HepG2 (cell line): ENCODE data around the gene SRSF4. TPM values are rescaled to one million over a fixed set of nuclear protein-coding genes. Genes with fewer than 3 reads are reported as not detected.

Experiments used
- ATAC-seq: fragments of 200-7000 bp; cut with Tn5 transposase; 3 replicates; pipeline ENCODE4 v1.9.1; 2020; ENCODE audit warnings: mild to moderate bottlenecking, moderate library complexity
- BruUV-seq: library from RNA; stranded (reverse); fragments of 400-500 nt; replicated peaks from 2 replicates; lab custom pipeline; 2021; lab: Mats Ljungman, UMichigan
- CTCF ChIA-PET: fragments of 300-600 bp; formaldehyde crosslinking; extraction: SDS; loops from one replicate; lab custom pipeline; 2021; ENCODE audit warnings: low total read pairs, inconsistent platforms, low intra/inter-chr PET ratio; lab: Yijun Ruan, JAX
- POLR2A ChIA-PET: fragments of 350-600 bp; sonication (Branson Sonifier 250); formaldehyde crosslinking; loops from one replicate; lab custom pipeline; 2020; ENCODE audit warnings: antibody characterized with exemption, inconsistent platforms; lab: Yijun Ruan, JAX
- DNase-seq: peaks from one replicate; pipeline ENCODE4 v3.0.0-alpha.2; 2015; ENCODE audit warnings: low spot score
- FAIRE-seq: peaks from 3 replicates; lab custom pipeline; 2011; peaks lifted over from hg19 to GRCh38; lab: Jason Lieb, UNC
- H2AFZ ChIP-seq: one replicate; pipeline ENCODE4 v1.6.1; 2011; ENCODE audit warnings: low read length, inconsistent platforms
- H3K27ac ChIP-seq: fragments of 300-600 bp; 3 replicates; pipeline ENCODE4 v1.8.0; 2011; ENCODE audit warnings: mixed run types, mild to moderate bottlenecking, mixed read lengths, low read length, inconsistent platforms; ENCODE audit not compliant: insufficient read depth; ENCODE audit errors: extremely low read length
- H3K27me3 ChIP-seq, 2 experiments: fragments of 200-600 bp in 1 of 2; 2 replicates in 1 of 2; 3 replicates in 1 of 2; pipeline versions ENCODE4 v1.6.0 to v1.8.0; 2011; ENCODE audit warnings: low read length in 2 of 2, mild to moderate bottlenecking in 2 of 2, moderate library complexity in 2 of 2, inconsistent platforms in 1 of 2; ENCODE audit not compliant: insufficient read depth in 2 of 2, control insufficient read depth in 1 of 2
- H3K36me3 ChIP-seq, 2 experiments: fragments of 200-600 bp in 1 of 2; replicated peaks in 1 of 2; 2 replicates in 1 of 2; 3 replicates in 1 of 2; pipeline versions ENCODE4 v1.5.1 to v1.8.0; 2011; ENCODE audit warnings: low read length in 2 of 2, inconsistent platforms in 1 of 2; ENCODE audit not compliant: insufficient read depth in 2 of 2, control insufficient read depth in 1 of 2
- H3K4me1 ChIP-seq: 2 replicates; pipeline ENCODE4 v1.5.1; 2012; ENCODE audit warnings: low read length, inconsistent platforms; ENCODE audit not compliant: insufficient read depth
- H3K4me2 ChIP-seq: 2 replicates; pipeline ENCODE4 v1.6.0; 2011; ENCODE audit warnings: low read depth, low read length, inconsistent platforms
- H3K4me3 ChIP-seq, 3 experiments: fragments of 200-600 bp in 1 of 3; sonication (generic), shearing (Covaris generic) in 1 of 3; replicated peaks in 1 of 3; 2 replicates each; pipeline ENCODE4 v1.5.1; 2011 to 2016; ENCODE audit warnings: low read length in 3 of 3, inconsistent platforms in 2 of 3, low read depth in 2 of 3, mild to moderate bottlenecking in 2 of 3, control low read depth in 1 of 3, mixed read lengths in 1 of 3; ENCODE audit not compliant: insufficient read depth in 1 of 3
- H3K79me2 ChIP-seq: one replicate; pipeline ENCODE4 v1.6.1; 2011; ENCODE audit warnings: low read length, inconsistent platforms; ENCODE audit not compliant: insufficient read depth
- H3K9ac ChIP-seq: 2 replicates; pipeline ENCODE4 v1.6.0; 2011; ENCODE audit warnings: mild to moderate bottlenecking, low read depth, low read length, inconsistent platforms; ENCODE audit not compliant: insufficient read depth
- H3K9me3 ChIP-seq: 2 replicates; pipeline ENCODE4 v1.5.1; 2012; ENCODE audit warnings: mild to moderate bottlenecking, low read length
- H4K20me1 ChIP-seq: 2 replicates; pipeline ENCODE4 v1.6.0; 2011; ENCODE audit warnings: inconsistent platforms, mild to moderate bottlenecking, low read length, moderate library complexity; ENCODE audit not compliant: insufficient read depth
- CBX5 ChIP-seq: sonication (generic); formaldehyde crosslinking; IDR thresholded peaks from 2 replicates; pipeline ENCODE4 v1.4.0; 2020; ENCODE audit warnings: missing genetic modification reagents, borderline replicate concordance
- DMAP1 ChIP-seq: IDR thresholded peaks from 2 replicates; pipeline ENCODE4 v1.6.1; 2016
- HNF4A ChIP-seq: sonication (generic); formaldehyde crosslinking; IDR thresholded peaks from 2 replicates; pipeline ENCODE4 v1.4.0; 2020; ENCODE audit warnings: missing genetic modification reagents
- HNF4G ChIP-seq, 2 experiments: sonication (generic) in 1 of 2; formaldehyde crosslinking in 1 of 2; IDR thresholded peaks; 2 replicates each; pipeline versions ENCODE4 v1.4.0 to v1.6.1; 2011 to 2020; ENCODE audit warnings: borderline replicate concordance in 2 of 2, low read depth in 2 of 2, mild to moderate bottlenecking in 2 of 2, low read length in 1 of 2, missing genetic modification reagents in 1 of 2, moderate library complexity in 1 of 2
- KDM2A ChIP-seq: sonication (generic); formaldehyde crosslinking; IDR thresholded peaks from 2 replicates; pipeline ENCODE4 v1.4.0; 2020; ENCODE audit warnings: low read depth, missing genetic modification reagents, borderline replicate concordance
- MBD4 ChIP-seq: IDR thresholded peaks from 2 replicates; pipeline ENCODE4 v1.6.1; 2012; ENCODE audit warnings: low read length, inconsistent platforms, borderline replicate concordance
- NFYB ChIP-seq: sonication (generic); formaldehyde crosslinking; IDR thresholded peaks from 2 replicates; pipeline ENCODE4 v1.4.0; 2020; ENCODE audit warnings: missing genetic modification reagents
- POLR2G ChIP-seq: fragments of 200-400 bp; formaldehyde crosslinking; IDR thresholded peaks from 2 replicates; pipeline ENCODE4 v1.6.1; 2018; ENCODE audit warnings: mild to moderate bottlenecking, low read depth, low read length, moderate library complexity
- RORA ChIP-seq: sonication (generic); formaldehyde crosslinking; IDR thresholded peaks from 2 replicates; pipeline ENCODE4 v1.5.0; 2020; ENCODE audit warnings: mild to moderate bottlenecking, missing genetic modification reagents, moderate library complexity
- TEAD3 ChIP-seq: optimal IDR thresholded peaks from 2 replicates; pipeline ENCODE3; 2016; ENCODE audit warnings: borderline replicate concordance
- ZBTB2 ChIP-seq: sonication (generic); formaldehyde crosslinking; IDR thresholded peaks from 2 replicates; pipeline ENCODE4 v1.8.0; 2022; ENCODE audit warnings: low read depth, missing genetic modification reagents
- ZBTB3 ChIP-seq: sonication (generic); formaldehyde crosslinking; IDR thresholded peaks from 2 replicates; pipeline ENCODE4 v1.4.0; 2020; ENCODE audit warnings: low read depth, mild to moderate bottlenecking, moderate library complexity, missing genetic modification reagents, borderline replicate concordance
- ZFYVE20 ChIP-seq: sonication (generic); formaldehyde crosslinking; IDR thresholded peaks from 2 replicates; pipeline ENCODE4 v1.8.0; 2023; ENCODE audit warnings: low read depth, mild to moderate bottlenecking, moderate library complexity, missing genetic modification reagents, borderline replicate concordance
- ZNF20 ChIP-seq: sonication (generic); formaldehyde crosslinking; IDR thresholded peaks from 2 replicates; pipeline ENCODE4 v1.4.0; 2020; ENCODE audit warnings: mild to moderate bottlenecking, moderate library complexity, missing genetic modification reagents
- ZNF512 ChIP-seq: sonication (generic); formaldehyde crosslinking; IDR thresholded peaks from 2 replicates; pipeline ENCODE4 v1.4.0; 2020; ENCODE audit warnings: mild to moderate bottlenecking, missing genetic modification reagents
- ZNF619 ChIP-seq: sonication (generic); formaldehyde crosslinking; IDR thresholded peaks from 2 replicates; pipeline ENCODE4 v1.4.0; 2020; ENCODE audit warnings: mild to moderate bottlenecking, missing genetic modification reagents
- ZNF773 ChIP-seq: sonication (generic); formaldehyde crosslinking; IDR thresholded peaks from 2 replicates; pipeline ENCODE4 v1.4.0; 2020; ENCODE audit warnings: missing genetic modification reagents, borderline replicate concordance
- ZNF776 ChIP-seq: sonication (generic); formaldehyde crosslinking; IDR thresholded peaks from 2 replicates; pipeline ENCODE4 v1.4.0; 2020; ENCODE audit warnings: mild to moderate bottlenecking, missing genetic modification reagents
- ZSCAN21 ChIP-seq: sonication (generic); formaldehyde crosslinking; IDR thresholded peaks from 2 replicates; pipeline ENCODE4 v1.8.0; 2022; ENCODE audit warnings: mild to moderate bottlenecking, missing genetic modification reagents, moderate library complexity, borderline replicate concordance
- ZSCAN5A ChIP-seq: sonication (generic); formaldehyde crosslinking; IDR thresholded peaks from 2 replicates; pipeline ENCODE4 v1.8.0; 2022; ENCODE audit warnings: mild to moderate bottlenecking, missing genetic modification reagents, borderline replicate concordance
- WGBS: methylation state at CpG from one replicate; pipeline ENCODE4 v1.1.6; 2017; ENCODE audit warnings: low lambda C conversion rate; 5-methylcytosine and 5-hydroxymethylcytosine counted together
- in situ Hi-C: cut with HindIII; loops from 2 replicates; pipeline ENCODE4 v1.10.0; 2017; ENCODE audit warnings: low pct_unique_long_range_greater_than_20kb; ENCODE audit not compliant: extremely low pct_ligation_motif_present
- intact Hi-C: fragments of 100-400 bp; cut with micrococcal nuclease; formaldehyde crosslinking; loops from one replicate; pipeline ENCODE4 v1.10.0; 2022; ENCODE audit not compliant: unreplicated experiment
- polyA plus RNA-seq, 8 experiments: library from polyadenylated mRNA; depleted of rRNA in 3 of 8; stranded (reverse) in 7 of 8; unstranded in 1 of 8; fragments of >200 nt; fragmentation: Illumina TruSeq in 4 of 8; extraction: Trizol in 4 of 8; gene quantifications; 2 replicates each; pipeline versions ENCODE4 v1.2.1 to v1.2.3, GENCODE V29; 2011 to 2016; ENCODE audit warnings: low read depth in 4 of 8, missing spikeins in 1 of 8, mixed read lengths in 1 of 8; ENCODE audit not compliant: insufficient read depth in 1 of 8
- total RNA-seq, 5 experiments: library from RNA; depleted of rRNA; stranded (reverse); fragments of >200 nt; fragmentation: Illumina TruSeq; extraction: Trizol; gene quantifications; 2 replicates each; pipeline ENCODE4 v1.2.3, GENCODE V29; 2016; ENCODE audit warnings: low read depth in 1 of 5

Gene SRSF4
- total and polyA plus RNA-seq, 2 of the 13 experiments (the other 11 are each of a cell fraction or from before 2014, with no cell fraction given) = 37.7 to 50.9 TPM

- peak; percentile 49 for DNase-seq
- FAIRE-seq = peak; percentile 74
- no peak overlapping the region for H3K4me3 ChIP-seq
- BruUV-seq = no TSS peak
- H3K4me2 ChIP-seq = peak overlapping the region; percentile 40
- H3K27ac ChIP-seq = peak overlapping the region; percentile 69
- no peak overlapping the region for H2AFZ ChIP-seq
- peak; percentile 94 for ATAC-seq
- no peaks in the 10 kb centered on the region for H3K27me3 ChIP-seq
- WGBS = 35% methylated on average over 5 of the region's 9 CpGs
- peaks cover 16 to 72% of the 10 kb centered on the region in 2 experiments for H3K36me3 ChIP-seq
- CTCF ChIA-PET = no interaction called here
- intact Hi-C loops (no loop called here), in situ Hi-C loops (no loop called here)
- H3K9me3 ChIP-seq = no peaks in the 10 kb centered on the region
- H4K20me1 ChIP-seq = peaks cover 46% of the 10 kb centered on the region
- H3K79me2 ChIP-seq = peaks cover 94% of the 10 kb centered on the region
- H3K4me1 ChIP-seq = peaks cover 52% of the 10 kb centered on the region
- POLR2A ChIA-PET = interaction anchor here (1.7 to 1.9 kb wide), 2 partner anchors 11 to 15 kb away, joined by 3 to 13 read pairs; partner anchors contain the start of gene SRSF4
- H3K9ac ChIP-seq = peak overlapping the region; percentile 21; the same call in 1 of the 2 replicates
- no peak for TF ChIP-seq MBD4
- TF ChIP-seq ZSCAN5A = no peak
- TF ChIP-seq KDM2A (CRISPR knock-in tag) = no peak
- TF ChIP-seq ZBTB2 (CRISPR knock-in tag) = no peak
- no peak for TF ChIP-seq ZFYVE20 (CRISPR knock-in tag)
- no peak for TF ChIP-seq ZNF619
- TF ChIP-seq ZSCAN21 = no peak
- no peak for TF ChIP-seq NFYB
- peak; percentile 41; the same call in 1 of the 2 replicates for TF ChIP-seq HNF4G (IDR thresholded peaks at IDR 0.05; ENCODE audit: borderline replicate concordance, low read depth, low read length)
- no peak for TF ChIP-seq HNF4G (CRISPR knock-in tag; IDR thresholded peaks at IDR 0.05; ENCODE audit: borderline replicate concordance, low read depth)
- 0 out of 2 replicates have a peak, but pooled peaks have one; percentile 20 for TF ChIP-seq POLR2G
- no peak for TF ChIP-seq ZNF776 (CRISPR knock-in tag)
- TF ChIP-seq HNF4A (CRISPR knock-in tag) = 0 out of 2 replicates have a peak, but pooled peaks have one; percentile 41
- TF ChIP-seq CBX5 (CRISPR knock-in tag) = no peak
- TF ChIP-seq ZNF20 (CRISPR knock-in tag) = no peak
- no peak for TF ChIP-seq RORA (CRISPR knock-in tag)
- TF ChIP-seq ZBTB3 (CRISPR knock-in tag) = no peak
- no peak for TF ChIP-seq ZNF512 (CRISPR knock-in tag)
- no peak for TF ChIP-seq ZNF773 (CRISPR knock-in tag)
- TF ChIP-seq DMAP1 = no peak
- peak; percentile 96 for TF ChIP-seq TEAD3 (CRISPR knock-in tag)
These were observed 15.3 kb downstream of the SRSF4 start for GRCh38 chr1:29166291-29166878.
